ENCODE measurements around the gene REC8.

The REC8 gene, protein sequence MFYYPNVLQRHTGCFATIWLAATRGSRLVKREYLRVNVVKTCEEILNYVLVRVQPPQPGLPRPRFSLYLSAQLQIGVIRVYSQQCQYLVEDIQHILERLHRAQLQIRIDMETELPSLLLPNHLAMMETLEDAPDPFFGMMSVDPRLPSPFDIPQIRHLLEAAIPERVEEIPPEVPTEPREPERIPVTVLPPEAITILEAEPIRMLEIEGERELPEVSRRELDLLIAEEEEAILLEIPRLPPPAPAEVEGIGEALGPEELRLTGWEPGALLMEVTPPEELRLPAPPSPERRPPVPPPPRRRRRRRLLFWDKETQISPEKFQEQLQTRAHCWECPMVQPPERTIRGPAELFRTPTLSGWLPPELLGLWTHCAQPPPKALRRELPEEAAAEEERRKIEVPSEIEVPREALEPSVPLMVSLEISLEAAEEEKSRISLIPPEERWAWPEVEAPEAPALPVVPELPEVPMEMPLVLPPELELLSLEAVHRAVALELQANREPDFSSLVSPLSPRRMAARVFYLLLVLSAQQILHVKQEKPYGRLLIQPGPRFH

DNA sequence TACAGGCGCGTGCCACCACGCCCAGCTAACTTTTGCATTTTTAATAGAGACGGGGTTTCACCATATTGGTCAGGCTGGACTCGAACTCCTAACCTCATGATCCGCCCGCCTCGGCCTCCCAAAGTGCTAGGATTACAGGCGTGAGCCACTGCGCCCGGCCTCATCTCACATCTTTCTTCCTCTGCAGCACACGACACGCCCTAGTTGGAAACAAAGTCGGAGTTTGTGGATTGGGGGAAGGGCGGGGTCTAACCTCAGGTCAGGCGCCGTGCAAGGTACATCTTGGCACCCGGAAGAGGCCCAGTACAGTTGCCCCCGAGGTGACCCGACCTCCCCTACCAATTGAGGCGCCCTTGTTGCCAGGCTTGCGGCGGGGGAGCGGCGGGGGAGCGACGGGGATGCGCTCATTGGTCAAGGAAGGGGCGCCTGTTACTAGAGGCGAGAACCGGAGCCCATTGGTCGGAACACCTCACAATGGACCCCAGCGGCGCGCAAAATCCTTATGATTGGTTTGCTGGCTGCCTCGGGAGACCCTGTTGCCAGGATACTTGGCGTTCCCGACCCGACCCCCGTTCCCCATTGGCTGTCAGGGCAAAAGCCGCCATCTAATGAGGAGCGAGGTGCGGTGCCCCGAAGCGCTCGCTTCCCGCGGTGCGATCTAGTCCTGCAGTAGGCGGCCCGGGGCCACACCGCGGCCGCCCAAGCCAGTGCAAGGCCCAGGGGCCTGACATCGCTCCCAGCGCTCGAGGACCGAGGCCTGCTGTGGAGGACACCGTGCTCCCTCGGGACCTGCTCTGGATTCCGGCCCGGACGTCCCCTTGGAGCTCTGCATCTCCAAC is at the start of gene REC8:
REC8 (plus strand) TSS at position 659 of the 839 bp plus-strand sequence. CDS start 473 bp downstream, outside the sequence.
- peak; percentile 99 for DNase-seq (ENCODE audit: low read depth, low spot score)

DNA sequence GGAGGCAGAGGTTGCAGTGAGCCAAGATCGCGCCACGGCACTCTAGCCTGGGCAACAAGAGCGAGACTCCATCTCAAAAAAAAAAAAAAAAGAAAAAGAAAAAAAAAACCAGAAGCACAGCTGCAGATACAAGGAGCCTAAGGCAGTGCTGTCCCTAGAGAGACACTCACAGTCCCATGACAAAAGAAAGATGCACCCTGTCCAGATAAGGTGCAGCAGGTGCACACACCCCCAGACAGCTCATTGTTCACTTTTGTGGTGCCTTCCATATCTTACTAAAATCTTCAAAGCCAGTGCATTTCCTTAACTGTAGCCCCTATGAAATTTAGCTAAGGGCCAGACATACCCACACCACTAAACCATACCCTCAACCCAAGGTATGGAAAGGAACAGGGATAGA is 49.5 kb upstream of the REC8 start:
- DNase-seq (ENCODE audit: low read depth, low spot score): no peak

DNA sequence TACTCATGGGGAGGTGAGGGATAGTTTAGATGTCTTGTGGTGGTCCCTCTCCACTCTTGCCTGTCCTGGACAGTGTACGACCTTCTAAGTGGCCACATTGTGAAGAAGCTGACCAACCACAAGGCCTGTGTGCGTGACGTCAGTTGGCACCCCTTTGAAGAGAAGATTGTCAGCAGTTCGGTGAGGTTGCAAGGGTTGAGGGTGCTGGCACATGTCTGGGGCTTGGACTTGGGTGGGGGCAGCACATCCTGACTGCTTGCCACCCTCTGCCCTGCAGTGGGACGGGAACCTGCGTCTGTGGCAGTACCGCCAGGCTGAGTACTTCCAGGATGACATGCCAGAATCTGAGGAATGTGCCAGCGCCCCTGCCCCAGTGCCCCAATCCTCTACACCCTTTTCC is 49.0 kb upstream of the REC8 start:
- no peak for DNase-seq (ENCODE audit: low read depth, low spot score)

DNA sequence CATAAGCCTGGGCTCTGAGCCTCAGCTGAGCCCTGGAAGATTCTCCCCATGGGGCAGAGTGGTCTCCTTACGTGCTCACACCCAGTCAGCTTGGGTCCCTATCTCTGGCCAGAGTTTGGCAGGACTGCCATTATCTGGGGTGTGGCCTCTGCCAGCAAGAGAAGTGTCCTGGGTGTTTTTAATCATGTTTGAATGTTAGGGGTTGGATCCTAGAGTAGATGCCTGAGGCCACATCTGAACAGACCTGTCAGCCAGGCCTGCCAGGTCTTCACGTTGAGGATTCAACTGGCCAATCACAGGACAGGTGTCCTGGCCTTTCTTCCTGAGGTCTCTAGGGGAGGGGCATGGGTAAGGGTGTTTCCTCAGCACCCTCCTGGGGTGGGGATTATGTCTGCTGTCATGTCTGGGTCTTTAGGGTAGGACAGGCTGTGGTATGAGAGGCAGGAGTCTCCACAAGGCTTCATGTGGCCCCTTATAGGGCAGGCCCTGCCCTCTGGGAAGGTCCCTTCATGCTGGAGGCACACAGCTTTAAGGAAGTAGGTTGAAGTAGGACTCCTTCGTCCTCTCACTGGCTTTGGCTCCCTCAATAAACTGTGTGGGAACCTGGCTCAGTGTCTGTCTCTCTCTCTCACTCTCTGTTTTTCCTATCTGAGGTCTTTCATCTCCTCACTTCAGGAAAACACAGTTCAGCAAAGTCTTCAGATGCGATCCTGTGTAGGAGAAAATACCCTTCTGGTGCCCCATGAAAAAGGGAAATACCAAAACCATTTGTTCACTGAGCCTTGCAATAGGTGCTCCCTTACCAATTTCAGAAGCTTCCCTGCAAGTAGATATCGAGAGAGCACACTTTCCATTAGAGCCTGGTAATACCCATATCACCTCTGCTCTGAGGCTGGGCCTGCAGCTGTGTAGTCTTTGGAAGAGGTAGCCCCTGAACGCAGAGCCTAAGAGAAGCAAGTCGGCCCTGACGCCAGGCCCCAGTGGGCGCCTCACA is 48.2 kb upstream of the REC8 start:
- no peak for DNase-seq (ENCODE audit: low read depth, low spot score)

DNA sequence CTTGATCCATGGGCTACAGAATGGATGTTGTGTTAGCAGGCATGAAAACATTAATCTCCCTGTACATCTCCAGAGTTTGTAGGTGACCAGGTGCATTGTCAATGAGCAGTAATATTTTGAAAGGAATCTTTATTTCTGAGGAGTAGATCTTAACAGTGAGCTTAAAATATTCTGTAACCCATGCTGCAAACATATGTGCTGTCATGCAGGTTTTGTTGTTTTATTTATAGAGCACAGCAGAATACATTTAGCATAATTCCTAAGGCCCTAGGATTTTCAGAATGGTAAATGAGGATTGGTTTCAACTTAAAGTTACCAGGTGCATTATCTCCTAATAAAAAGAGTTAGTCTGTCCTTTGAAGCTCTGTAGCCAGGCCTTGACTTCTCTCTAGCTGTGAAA is 44.9 kb upstream of the REC8 start:
- DNase-seq (ENCODE audit: low read depth, low spot score): no peak

DNA sequence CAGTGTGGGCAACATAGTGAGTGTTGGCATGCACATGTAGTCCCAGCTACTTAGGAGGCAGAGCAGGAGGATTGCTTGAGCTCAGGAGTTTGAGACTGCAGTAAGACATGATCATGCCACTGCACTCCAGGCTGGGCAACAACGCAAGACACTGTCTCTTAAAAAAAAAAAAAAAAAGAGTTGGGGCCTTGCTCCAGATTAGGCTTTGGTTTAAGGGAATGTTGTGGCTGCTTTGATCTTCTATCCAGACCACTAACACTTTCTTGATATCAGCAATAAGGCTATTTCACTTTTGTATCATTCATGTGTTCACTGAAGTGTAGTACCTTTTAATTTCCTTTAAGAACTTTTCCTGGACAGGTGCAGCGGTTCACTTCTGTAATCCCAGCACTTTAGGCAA is 44.2 kb upstream of the REC8 start:
- DNase-seq (ENCODE audit: low read depth, low spot score): no peak

DNA sequence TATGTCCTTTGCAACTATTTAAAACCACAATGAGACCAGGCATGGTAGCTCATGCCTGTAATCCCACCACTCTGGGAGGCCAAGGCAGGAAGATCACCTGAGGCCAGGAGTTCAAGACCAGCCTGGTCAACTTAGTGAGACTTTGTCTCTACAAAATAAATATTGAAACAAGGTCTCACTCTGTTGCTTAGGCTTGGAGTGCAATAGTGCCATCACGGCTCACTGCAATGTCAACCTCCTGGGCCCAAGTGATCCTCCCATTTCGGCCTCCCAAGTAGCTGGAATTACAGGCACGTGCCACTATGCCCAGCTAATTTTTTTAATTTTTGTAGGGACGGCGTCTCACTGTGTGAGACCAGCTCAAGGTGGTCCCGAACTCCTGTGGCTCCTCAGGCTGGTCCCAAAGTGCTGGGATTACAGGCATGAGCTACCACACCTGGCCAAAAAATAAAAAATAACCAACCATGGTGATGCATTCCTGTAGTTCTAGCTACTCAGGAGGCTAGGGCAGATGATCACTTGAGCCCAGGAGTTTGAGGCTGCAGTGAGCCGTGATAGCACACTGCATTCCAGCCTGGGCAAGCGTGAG is 42.4 kb upstream of the REC8 start:
- no peak for DNase-seq (ENCODE audit: low read depth, low spot score)

DNA sequence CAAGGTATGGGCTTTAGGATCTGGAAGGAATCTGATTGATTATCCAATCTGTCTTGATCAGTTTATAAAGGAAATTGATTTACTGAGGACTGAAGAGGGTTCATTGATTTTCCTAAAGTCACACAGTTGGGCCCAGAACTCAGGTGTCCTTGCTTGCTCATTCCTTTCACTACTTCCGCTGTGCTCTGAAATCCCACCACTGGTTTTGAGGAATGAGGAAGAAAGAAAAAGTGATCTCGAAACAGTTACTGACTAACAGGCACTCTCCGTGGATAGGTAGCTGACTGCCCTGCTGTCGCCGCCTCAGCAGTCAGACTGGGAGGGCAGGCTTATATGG is 41.5 kb upstream of the REC8 start, which contains the start of gene FITM1:
FITM1 (plus strand) TSS at position 280 of the 337 bp plus-strand sequence. CDS start 905 bp downstream, outside the sequence.
- DNase-seq (ENCODE audit: low read depth, low spot score): no peak

DNA sequence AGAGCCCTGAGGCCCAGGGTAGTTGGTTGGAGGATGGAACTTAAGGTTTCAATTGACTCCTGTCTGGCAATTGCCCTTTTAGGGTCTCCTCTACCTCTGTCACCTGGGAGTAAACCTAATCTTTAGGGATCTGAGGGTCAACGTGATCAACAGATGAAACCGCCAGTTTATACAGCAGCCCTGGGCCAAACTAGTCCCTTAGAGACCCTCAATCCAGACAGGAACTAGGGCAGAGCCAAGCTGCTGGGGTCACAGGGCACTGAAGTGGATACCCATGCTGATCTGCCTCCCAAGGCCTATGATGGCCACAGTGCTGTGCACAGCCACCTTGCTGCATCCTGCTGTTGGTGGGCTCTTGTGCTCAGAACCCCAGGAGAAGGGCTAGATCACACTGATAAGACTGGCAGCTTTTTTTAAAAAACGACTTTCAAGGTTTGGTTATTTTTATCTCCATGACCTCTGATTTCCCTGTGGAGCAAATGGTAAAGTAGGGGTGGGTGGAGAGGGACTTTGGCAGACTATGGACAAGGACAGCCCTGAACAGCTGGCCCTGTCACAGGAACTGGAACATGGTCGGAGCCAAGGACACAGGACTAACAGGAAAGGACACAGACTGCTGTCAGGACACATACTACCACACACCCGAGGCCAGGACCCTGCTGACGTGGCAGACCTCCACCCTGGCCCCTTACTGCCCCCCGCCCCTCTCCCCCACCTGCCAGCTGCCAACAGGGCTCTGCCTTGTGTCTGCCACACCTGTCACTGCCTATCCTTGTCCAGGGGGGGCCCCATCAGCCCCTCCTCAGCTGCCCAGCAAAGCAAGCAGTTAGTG is 40.9 kb upstream of the REC8 start:
- no peak for DNase-seq (ENCODE audit: low read depth, low spot score)

DNA sequence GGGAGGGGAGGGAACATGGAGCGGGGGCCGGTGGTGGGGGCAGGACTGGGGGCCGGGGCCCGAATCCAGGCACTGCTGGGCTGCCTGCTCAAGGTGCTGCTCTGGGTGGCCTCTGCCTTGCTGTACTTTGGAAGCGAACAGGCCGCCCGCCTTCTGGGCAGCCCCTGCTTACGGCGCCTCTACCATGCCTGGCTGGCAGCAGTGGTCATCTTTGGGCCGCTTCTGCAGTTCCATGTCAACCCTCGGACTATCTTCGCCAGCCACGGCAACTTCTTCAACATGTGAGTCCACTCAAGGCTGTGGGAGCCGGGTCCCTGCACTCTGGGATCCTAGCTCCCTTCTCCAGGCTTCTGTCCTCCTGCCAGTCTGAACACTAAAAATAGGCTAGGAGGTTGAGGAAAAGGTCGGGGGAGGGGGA is 40.3 kb upstream of the REC8 start:
- no peak for DNase-seq (ENCODE audit: low read depth, low spot score)

DNA sequence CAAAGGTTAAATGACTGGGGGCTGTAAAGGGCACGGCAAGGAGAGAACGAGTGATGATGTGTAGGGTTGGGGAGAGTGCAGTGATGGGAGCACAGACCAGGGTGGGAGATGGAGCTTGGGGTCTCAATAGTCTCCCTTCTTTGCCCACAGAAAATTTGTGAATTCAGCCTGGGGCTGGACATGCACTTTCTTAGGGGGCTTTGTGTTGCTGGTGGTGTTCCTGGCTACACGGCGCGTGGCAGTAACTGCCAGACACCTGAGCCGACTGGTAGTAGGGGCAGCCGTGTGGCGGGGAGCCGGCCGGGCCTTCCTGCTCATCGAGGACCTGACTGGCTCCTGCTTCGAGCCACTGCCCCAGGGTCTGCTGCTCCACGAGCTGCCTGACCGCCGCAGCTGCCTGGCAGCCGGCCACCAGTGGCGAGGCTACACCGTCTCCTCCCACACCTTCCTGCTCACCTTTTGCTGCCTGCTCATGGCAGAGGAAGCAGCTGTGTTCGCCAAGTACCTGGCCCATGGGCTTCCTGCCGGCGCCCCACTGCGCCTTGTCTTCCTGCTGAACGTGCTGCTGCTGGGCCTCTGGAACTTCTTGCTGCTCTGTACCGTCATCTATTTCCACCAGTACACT is 39.7 kb upstream of the REC8 start:
- DNase-seq (ENCODE audit: low read depth, low spot score): no peak

DNA sequence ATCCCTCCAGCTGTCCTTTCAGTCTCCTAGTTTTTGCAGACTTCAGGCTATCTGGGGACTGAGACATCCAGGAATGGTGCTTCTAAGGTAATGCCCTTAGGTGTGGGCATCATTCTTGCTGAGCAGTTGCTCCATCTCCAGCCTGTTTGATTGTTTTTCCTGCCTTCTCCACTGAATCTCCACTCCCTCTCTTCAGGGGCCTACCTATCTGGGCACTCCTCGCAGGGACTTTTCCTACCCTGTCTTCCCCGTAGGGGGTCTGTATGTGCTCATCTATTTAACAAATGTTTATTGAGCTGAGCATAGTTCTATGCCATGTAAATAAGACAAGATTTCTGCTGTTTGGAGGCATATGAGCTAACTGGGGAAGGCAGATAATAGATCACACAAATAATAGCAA is 38.9 kb upstream of the REC8 start:
- no peak for DNase-seq (ENCODE audit: low read depth, low spot score)

DNA sequence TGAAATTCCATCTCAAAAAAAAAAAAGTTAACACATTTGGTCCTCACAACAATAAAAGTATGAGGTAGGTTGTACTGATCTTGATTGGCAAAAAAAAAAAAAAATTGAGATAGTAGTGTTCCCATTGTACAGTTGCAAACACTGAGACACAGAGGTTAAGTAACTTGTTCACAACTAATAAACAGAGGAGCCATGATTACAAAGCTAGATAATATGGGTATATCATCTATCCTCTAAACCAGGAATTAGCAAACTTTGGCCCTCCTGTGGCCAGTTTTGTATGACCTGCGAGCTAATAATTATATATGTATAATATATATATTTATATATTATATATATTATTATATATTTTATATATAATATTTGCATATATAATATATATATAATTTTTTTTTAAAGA is 38.1 kb upstream of the REC8 start:
- no peak for DNase-seq (ENCODE audit: low read depth, low spot score)

DNA sequence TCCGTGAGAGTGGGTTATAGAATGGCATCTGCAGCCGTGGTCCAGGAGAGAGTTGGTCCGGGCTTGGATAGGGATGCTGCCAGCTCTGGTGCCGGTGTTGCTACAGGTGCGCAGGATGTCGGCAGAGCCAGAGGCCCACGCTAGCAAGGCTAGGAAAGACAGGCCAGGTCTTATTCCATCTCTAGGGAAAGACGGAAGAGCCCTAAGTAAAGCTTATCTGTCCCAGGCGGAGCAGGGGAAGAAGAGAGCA is 36.4 kb upstream of the REC8 start:
- DNase-seq (ENCODE audit: low read depth, low spot score): no peak

DNA sequence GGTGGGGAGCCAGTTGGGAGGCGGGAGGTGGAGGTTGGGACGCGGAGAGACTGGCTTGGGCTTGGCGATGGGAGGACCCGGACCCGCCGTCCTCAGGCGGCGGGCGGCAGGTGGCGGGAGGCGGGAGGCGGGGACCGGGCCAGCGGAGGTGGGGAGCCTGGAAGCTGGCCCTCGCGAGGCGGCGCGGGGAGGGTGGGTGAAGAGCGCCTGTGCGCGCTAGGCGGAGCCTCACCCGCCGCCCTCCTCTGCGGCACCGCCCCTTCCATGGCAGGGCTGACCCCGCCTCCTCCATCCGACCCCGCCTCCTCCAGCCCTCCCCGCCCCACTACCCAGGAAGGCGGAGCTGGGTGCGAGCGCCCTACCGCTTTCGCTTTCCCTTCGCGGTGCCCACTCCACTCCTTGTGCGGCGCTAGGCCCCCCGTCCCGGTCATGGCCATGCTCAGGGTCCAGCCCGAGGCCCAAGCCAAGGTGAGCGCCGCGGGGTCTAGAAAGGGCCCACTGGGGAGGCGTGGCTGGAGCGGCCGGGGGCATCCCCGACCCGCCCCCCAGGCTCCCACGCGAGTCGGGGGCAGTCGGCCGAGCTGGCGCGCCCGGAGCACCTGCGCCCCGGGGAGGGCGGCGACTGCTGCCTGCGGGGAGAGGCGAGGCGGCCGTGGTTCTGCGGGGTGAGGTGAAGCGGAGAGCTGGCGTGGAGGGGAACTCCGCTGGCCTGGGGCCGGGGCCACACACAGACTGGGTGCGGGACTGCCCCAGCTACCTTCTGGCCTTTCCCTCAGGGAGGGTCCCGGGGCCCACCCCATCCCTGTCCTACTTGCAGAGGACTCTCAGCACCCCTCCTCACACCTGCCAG is 35.8 kb upstream of the REC8 start, which contains the start of gene PSME1:
PSME1 (plus strand) TSS at position 361 of the 850 bp plus-strand sequence; CDS start at position 430, 69 bp downstream.
- peak; percentile 96 for DNase-seq (ENCODE audit: low read depth, low spot score)

DNA sequence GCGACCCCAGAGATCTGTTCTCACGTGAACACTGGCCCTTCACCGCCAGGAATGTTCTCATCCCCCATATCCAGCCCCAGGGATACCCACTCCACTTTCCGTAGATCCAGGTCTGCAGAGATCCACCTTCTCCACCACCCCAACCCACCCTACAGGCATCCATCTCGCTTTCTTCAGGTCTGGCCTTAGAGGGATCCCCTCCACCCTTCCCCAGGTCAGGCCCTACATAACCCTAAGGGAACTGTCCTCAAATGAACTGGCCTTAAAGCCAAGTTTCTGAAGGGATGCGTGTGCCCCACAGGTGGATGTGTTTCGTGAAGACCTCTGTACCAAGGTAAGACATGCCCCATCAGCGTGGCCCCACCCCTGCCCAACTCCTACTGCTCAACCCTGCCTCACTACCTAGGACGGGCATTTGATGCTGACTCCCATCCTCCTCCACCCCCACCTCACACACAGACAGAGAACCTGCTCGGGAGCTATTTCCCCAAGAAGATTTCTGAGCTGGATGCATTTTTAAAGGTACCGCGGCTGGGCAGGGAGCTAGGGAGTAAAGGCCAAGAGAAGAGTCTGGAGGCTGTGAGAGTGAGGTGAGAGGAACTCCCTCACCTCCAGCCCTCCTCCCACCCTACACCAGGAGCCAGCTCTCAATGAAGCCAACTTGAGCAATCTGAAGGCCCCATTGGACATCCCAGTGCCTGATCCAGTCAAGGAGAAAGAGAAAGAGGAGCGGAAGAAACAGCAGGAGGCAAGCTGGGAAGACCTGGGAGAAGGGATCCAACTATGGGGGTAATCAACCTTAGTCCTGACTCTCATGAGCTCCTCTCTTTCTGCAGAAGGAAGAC is 35.0 kb upstream of the REC8 start:
- no peak for DNase-seq (ENCODE audit: low read depth, low spot score)

DNA sequence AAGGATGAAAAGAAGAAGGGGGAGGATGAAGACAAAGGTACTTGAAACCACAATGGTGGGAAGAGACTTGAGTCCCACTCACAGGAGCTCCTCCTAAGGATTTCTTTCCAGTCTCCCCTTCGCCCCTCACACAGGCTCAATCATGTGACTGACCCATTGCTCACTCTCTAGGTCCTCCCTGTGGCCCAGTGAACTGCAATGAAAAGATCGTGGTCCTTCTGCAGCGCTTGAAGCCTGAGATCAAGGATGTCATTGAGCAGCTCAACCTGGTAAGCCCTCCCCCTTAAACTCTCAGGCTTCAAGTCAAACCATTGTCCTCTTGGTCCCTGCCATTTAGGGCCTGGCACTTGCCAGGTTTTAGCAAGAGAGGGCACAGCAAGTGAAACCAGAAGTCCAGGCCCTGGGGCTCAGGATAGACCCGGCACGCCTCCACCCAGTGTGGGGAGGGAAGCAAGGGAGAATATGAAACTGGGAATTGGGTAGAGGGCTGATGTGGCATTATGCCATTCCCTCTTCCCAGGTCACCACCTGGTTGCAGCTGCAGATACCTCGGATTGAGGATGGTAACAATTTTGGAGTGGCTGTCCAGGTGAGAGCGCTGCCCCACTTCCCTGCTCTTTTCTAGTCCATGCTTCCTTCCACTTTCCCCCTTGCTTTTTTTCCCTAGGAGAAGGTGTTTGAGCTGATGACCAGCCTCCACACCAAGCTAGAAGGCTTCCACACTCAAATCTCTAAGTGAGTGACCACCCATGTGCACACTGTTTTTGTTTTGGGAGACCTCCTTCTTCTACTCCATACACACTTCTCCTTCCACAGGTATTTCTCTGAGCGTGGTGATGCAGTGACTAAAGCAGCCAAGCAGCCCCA is 34.1 kb upstream of the REC8 start:
- no peak for DNase-seq (ENCODE audit: low read depth, low spot score)
